ENCODE results near the gene PHLDB3. TPM values are rescaled to one million over a fixed set of nuclear protein-coding genes. Genes with fewer than 3 reads are reported as not detected.

PHLDB3 gene
- polyA plus RNA-seq, 2 of the 4 experiments (the other 2 are of a cell fraction): 5.5 to 12.0 TPM

- DNase-seq (ENCODE audit: low read depth in 1 of 2, low spot score in 1 of 2) (no peak), ATAC-seq (no peak), FAIRE-seq (no peak)
- Histone ChIP-seq H3K27ac (no peak overlapping the region), H3K4me2 (no peak overlapping the region), H3K4me3 (no peak overlapping the region), H3K9me3 (no peaks in the 10 kb centered on the region), H3K4me1 (peaks cover 9% of the 10 kb centered on the region; the same call in 2 of the 3 replicates)
- ChIA-PET POLR2A (interaction anchor here (0.6 kb wide), 3 partner anchors 27 to 93 kb away, joined by 3 to 5 read pairs (median 5); no protein-coding TSS in a partner anchor), CTCF (interaction anchor here (0.6 to 2.5 kb wide), 7 partner anchors 8 to 195 kb away, joined by 3 to 13 read pairs (median 5); no protein-coding TSS in a partner anchor)
- WGBS (ENCODE audit: missing lambda C conversion rate): 93% methylated on average over 43 of the region's 43 CpGs
- no peak for TF ChIP-seq BHLHE40 (IDR thresholded peaks at IDR 0.05; ENCODE audit: low read depth, low read length)
- no peak for TF ChIP-seq CTCF (IDR thresholded peaks at IDR 0.05)
- TF ChIP-seq ZFP36 (IDR thresholded peaks at IDR 0.05; ENCODE audit: borderline replicate concordance, partially characterized antibody): no peak
- TF ChIP-seq FOSL2 (IDR thresholded peaks at IDR 0.05): no peak
- TF ChIP-seq FOSL2 (CRISPR knock-in tag; IDR thresholded peaks at IDR 0.05): no peak
- TF ChIP-seq ELK1 (IDR thresholded peaks at IDR 0.05; ENCODE audit: low read depth, low read length): no peak
- TF ChIP-seq HOXB13 (CRISPR knock-in tag; IDR thresholded peaks at IDR 0.05; ENCODE audit: low read depth): no peak
- no peak for TF ChIP-seq ZNF302 (CRISPR knock-in tag; IDR thresholded peaks at IDR 0.05)
- no peak for TF ChIP-seq KDM1A (IDR thresholded peaks at IDR 0.05; ENCODE audit: low read depth)
- no peak for TF ChIP-seq ZC3H11A (IDR thresholded peaks at IDR 0.05)
- TF ChIP-seq EHMT2 (IDR thresholded peaks at IDR 0.05; ENCODE audit: low read depth): no peak
- TF ChIP-seq EP300 (IDR thresholded peaks at IDR 0.05): no peak
- no peak for TF ChIP-seq ZSCAN20 (CRISPR knock-in tag; IDR thresholded peaks at IDR 0.05)
- no peak for TF ChIP-seq MAX (IDR thresholded peaks at IDR 0.05)
- no peak for TF ChIP-seq GATA3 (IDR thresholded peaks at IDR 0.05; ENCODE audit: borderline replicate concordance)
- no peak for TF ChIP-seq RNF2 (IDR thresholded peaks at IDR 0.05; ENCODE audit: borderline replicate concordance, low read depth)
- no peak for TF ChIP-seq E2F6 (IDR thresholded peaks at IDR 0.05; ENCODE audit: borderline replicate concordance, low read depth)
These were observed 2.7 kb downstream of the PHLDB3 start for GRCh38 chr19:43501661-43502418.

- Histone ChIP-seq H3K4me3 (no peak overlapping the region), H3K4me2 (no peak overlapping the region), H3K9me3 (no peaks in the 10 kb centered on the region), H3K27ac (no peak overlapping the region), H3K4me1 (peaks cover 4% of the 10 kb centered on the region; the same call in 1 of the 3 replicates)
- DNase-seq (ENCODE audit: low read depth in 1 of 2, low spot score in 1 of 2) (no peak), FAIRE-seq (no peak), ATAC-seq (no peak)
- WGBS (ENCODE audit: missing lambda C conversion rate): 75% methylated on average over 3 of the region's 3 CpGs
- TF ChIP-seq PHF8 (IDR thresholded peaks at IDR 0.05; ENCODE audit: borderline replicate concordance, low read depth) (no peak), KDM1A (IDR thresholded peaks at IDR 0.05; ENCODE audit: low read depth) (no peak), RAD21 (conservative IDR thresholded peaks at IDR 0.05 in 1 of 2, IDR thresholded peaks at IDR 0.05 in 1 of 2) (no peak), ZFP36 (IDR thresholded peaks at IDR 0.05; ENCODE audit: borderline replicate concordance, partially characterized antibody) (no peak)
- CTCF ChIA-PET: interaction anchor here (0.8 to 12.1 kb wide), 5 partner anchors 11 to 96 kb away, joined by 3 to 89 read pairs (median 7); no protein-coding TSS in a partner anchor
- POLR2A ChIA-PET: no interaction called here
These were observed 5.5 kb downstream of the PHLDB3 start for GRCh38 chr19:43499042-43499441.
